Mononuclear cell (primary cell): ENCODE results near the gene ALKBH5. TPM values are rescaled to one million over a fixed set of nuclear protein-coding genes. Genes with fewer than 3 reads are reported as not detected.

ENCODE experiments used
- H3K27me3 ChIP-seq: 2 replicates; pipeline ENCODE4 v1.6.0; 2011; ENCODE audit warnings: low read length, control low read depth; ENCODE audit not compliant: insufficient read depth
- H3K4me1 ChIP-seq: 2 replicates; pipeline ENCODE4 v1.5.1; 2011; ENCODE audit warnings: mild to moderate bottlenecking, low read length, control low read depth; ENCODE audit not compliant: insufficient read depth
- H3K4me3 ChIP-seq: 2 replicates; pipeline ENCODE4 v1.5.1; 2011; ENCODE audit warnings: mild to moderate bottlenecking, low read length, moderate library complexity
- H3K9me3 ChIP-seq: 2 replicates; pipeline ENCODE4 v1.5.1; 2011; ENCODE audit warnings: low read depth, mild to moderate bottlenecking, control low read depth, low read length
- total RNA-seq: library from RNA; depleted of rRNA; stranded (reverse); fragments of >200 nt; gene quantifications from one replicate; pipeline ENCODE4 v1.2.3, GENCODE V29; 2012

Gene ALKBH5
- total RNA-seq, 1 donor, result 97.9 TPM

- Histone ChIP-seq H3K4me1 (peaks cover 12% of the 10 kb centered on the region), H3K4me3 (no peak overlapping the region), H3K9me3 (no peaks in the 10 kb centered on the region), H3K27me3 (no peaks in the 10 kb centered on the region)
Observed at GRCh38 chr17:18230288-18231141, 46.9 kb downstream of the ALKBH5 start.

- Histone ChIP-seq H3K4me3 (no peak overlapping the region), H3K9me3 (no peaks in the 10 kb centered on the region), H3K4me1 (peaks cover 8% of the 10 kb centered on the region), H3K27me3 (no peaks in the 10 kb centered on the region)
Observed at GRCh38 chr17:18231164-18231563, 47.5 kb downstream of the ALKBH5 start.

DNA sequence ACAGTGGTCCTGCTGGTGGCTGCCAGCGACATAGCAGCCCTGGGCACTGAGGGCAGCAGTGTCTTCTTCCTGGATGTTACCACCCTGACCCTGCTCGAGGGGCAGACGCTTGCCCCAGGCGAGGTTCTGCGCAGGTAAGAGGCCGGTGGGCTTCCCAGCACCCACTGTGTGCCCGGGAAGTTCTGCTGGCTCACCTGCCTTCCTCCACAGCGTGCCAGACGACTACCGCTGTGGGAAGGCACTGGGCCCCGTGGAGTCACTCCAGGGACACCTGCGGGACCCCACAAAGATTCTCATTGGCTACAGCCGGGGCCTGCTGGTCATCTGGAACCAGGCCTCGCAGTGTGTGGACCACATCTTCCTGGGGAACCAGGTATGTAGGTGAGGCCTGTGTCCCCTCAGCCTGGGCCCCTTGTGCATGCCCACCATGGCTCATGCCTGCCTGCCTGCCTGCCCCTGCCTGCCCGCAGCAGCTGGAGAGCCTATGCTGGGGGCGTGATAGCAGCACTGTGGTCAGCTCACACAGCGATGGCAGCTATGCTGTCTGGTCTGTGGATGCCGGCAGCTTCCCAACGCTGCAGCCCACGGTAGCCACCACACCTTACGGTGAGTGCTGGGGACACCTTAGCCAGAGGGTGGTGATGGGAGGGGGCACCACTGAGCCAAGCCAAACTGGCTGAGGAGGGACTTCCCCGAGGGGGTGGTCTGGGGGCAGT is 50.3 kb downstream of the ALKBH5 start:
- H3K9me3 ChIP-seq, result no peaks in the 10 kb centered on the region
- no peaks in the 10 kb centered on the region for H3K4me1 ChIP-seq
- no peaks in the 10 kb centered on the region for H3K27me3 ChIP-seq
- no peak overlapping the region for H3K4me3 ChIP-seq

DNA sequence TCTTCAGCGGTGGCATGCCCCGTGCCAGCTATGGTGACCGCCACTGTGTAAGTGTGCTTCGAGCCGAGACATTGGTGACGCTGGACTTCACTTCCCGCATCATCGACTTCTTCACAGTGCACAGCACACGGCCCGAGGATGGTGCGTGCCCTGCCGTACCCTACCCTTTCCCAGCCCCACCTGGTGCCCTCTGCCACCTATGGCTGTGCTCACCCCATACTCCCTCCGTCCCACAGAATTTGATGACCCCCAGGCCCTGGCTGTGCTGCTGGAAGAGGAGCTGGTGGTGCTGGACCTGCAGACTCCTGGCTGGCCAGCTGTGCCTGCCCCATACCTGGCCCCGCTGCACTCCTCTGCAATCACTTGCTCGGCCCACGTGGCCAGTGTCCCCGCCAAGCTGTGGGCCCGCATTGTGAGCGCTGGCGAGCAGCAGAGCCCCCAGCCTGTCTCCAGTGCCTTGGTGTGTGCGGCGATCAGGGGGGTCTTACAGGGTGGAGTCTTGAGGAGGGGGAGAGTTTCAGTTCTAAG is 51.3 kb downstream of the ALKBH5 start:
- Histone ChIP-seq H3K27me3 (no peaks in the 10 kb centered on the region), H3K4me1 (no peaks in the 10 kb centered on the region), H3K9me3 (no peaks in the 10 kb centered on the region), H3K4me3 (no peak overlapping the region)

- Histone ChIP-seq H3K9me3 (no peaks in the 10 kb centered on the region), H3K4me1 (no peaks in the 10 kb centered on the region), H3K27me3 (no peaks in the 10 kb centered on the region), H3K4me3 (no peak overlapping the region)
Observed at GRCh38 chr17:18235743-18236256, 52.2 kb downstream of the ALKBH5 start.

GRCh38 chr17:18236494-18236893 is 52.9 kb downstream of the ALKBH5 start:
- Histone ChIP-seq H3K4me3 (no peak overlapping the region), H3K4me1 (no peaks in the 10 kb centered on the region), H3K9me3 (no peaks in the 10 kb centered on the region), H3K27me3 (no peaks in the 10 kb centered on the region)

DNA sequence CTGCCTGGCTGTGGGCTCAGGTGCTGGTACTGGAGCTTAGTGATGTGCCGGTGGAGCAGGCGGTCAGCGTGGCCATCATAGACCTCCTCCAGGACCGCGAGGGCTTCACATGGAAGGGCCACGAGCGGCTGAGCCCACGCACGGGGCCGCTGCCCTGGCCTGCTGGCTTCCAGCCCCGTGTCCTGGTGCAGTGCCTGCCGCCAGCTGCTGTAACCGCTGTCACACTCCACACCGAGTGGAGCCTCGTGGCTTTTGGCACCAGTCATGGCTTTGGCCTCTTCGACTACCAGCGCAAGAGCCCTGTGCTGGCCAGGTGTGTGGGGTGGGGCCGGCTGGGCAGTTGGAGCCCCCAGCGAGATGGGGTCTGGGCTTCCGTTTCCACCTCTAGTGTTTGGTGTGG is 53.8 kb downstream of the ALKBH5 start:
- Histone ChIP-seq H3K4me1 (no peaks in the 10 kb centered on the region), H3K9me3 (no peaks in the 10 kb centered on the region), H3K27me3 (no peaks in the 10 kb centered on the region), H3K4me3 (no peak overlapping the region)

GRCh38 chr17:18238299-18238698 is 54.7 kb downstream of the ALKBH5 start:
- no peaks in the 10 kb centered on the region for H3K27me3 ChIP-seq
- no peaks in the 10 kb centered on the region for H3K9me3 ChIP-seq
- no peak overlapping the region for H3K4me3 ChIP-seq
- H3K4me1 ChIP-seq, result no peaks in the 10 kb centered on the region

DNA sequence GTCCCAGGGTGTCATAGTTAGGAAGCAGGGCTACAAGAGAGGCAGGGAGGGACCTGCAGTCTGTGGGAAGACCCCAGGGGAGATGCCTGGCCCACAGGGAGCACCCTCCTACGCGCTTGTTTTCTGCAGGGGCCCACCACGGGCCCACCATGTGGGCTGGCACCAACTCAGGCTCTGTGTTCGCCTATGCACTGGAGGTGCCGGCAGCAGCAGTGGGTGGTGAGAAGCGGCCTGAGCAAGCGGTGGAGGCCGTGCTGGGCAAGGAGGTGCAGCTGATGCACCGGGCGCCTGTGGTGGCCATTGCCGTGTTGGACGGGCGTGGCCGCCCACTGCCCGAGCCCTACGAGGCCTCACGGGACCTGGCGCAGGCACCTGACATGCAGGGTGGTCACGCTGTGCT is 56.8 kb downstream of the ALKBH5 start:
- Histone ChIP-seq H3K9me3 (no peaks in the 10 kb centered on the region), H3K4me1 (no peaks in the 10 kb centered on the region), H3K4me3 (no peak overlapping the region), H3K27me3 (no peaks in the 10 kb centered on the region)

DNA sequence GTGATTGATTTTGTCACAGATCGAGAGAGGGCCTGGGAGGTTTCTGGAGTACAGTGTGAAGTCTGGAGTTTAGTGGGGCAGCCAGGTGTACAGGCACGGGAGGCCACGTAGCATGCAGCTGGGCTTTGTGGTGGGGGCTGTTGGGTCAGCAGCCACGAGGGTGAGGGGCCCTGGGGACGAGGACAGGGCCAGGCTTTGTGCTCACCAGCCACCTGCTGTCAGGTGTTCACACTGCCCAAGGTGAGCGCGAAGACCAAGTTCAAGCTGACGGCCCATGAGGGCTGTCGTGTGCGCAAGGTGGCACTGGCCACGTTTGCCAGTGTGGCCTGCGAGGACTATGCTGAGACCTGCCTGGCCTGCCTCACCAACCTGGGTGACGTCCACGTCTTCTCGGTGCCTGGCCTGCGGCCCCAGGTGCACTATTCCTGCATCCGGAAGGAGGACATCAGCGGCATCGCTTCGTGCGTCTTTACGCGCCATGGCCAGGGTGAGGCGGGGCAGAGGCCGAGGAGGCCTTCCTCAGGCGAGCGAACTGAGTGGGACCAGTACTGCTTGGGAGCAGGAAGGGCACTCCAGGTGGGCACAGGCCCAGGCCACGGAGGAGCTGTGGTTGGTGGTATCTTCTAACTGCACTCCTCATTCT is 57.7 kb downstream of the ALKBH5 start:
- Histone ChIP-seq H3K9me3 (no peaks in the 10 kb centered on the region), H3K4me3 (no peak overlapping the region), H3K27me3 (no peaks in the 10 kb centered on the region), H3K4me1 (no peaks in the 10 kb centered on the region)

GRCh38 chr17:18245038-18245776 is 61.6 kb downstream of the ALKBH5 start:
- Histone ChIP-seq H3K9me3 (no peaks in the 10 kb centered on the region), H3K27me3 (no peaks in the 10 kb centered on the region), H3K4me1 (no peaks in the 10 kb centered on the region), H3K4me3 (no peak overlapping the region)

- Histone ChIP-seq H3K4me1 (no peaks in the 10 kb centered on the region), H3K4me3 (no peak overlapping the region), H3K27me3 (no peaks in the 10 kb centered on the region), H3K9me3 (no peaks in the 10 kb centered on the region)
Observed at GRCh38 chr17:18246109-18246725, 62.6 kb downstream of the ALKBH5 start.

- Histone ChIP-seq H3K9me3 (no peaks in the 10 kb centered on the region), H3K27me3 (no peaks in the 10 kb centered on the region), H3K4me3 (no peak overlapping the region), H3K4me1 (no peaks in the 10 kb centered on the region)
Observed at GRCh38 chr17:18246880-18247612, 63.4 kb downstream of the ALKBH5 start.

- Histone ChIP-seq H3K4me3 (no peak overlapping the region), H3K4me1 (no peaks in the 10 kb centered on the region), H3K9me3 (no peaks in the 10 kb centered on the region), H3K27me3 (no peaks in the 10 kb centered on the region)
Observed at GRCh38 chr17:18247613-18248001, 64.0 kb downstream of the ALKBH5 start.
